Measurements from ENCODE around the gene GNAQ. TPM values are rescaled to one million over a fixed set of nuclear protein-coding genes. Genes with fewer than 3 reads are reported as not detected.

The GNAQ gene
- total and polyA plus RNA-seq, 4 donors, result 24.6 to 86.2 (median 51.4) TPM

DNA sequence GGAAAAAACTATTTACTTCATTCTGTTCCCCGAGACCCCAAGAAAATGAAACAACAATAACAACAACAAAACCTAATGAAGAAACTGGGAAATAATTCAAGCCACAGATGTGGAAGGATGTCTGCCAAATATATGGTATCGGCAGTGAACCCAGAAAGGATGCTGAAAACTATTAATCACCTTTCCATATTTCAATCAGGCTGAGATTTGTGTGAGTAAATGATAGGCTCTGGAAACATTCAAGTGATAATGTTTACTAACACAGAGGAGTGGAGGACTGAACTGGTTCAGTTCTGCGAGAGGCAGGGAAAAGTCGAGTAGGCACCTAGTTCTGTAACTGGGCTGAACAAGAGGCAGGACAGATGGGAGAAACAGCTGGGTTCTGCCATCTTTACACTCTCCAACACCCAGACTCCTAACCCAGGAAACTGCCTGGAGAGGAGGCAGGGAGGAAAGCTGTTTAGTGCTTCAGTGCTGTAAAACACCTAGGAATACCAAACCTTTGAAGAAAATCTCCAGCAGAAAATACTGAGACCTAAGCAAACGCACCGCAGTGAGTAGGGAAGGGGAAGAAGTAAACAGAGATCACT, 286.7 kb downstream of the GNAQ start:
- TF ChIP-seq, protein P1, sequence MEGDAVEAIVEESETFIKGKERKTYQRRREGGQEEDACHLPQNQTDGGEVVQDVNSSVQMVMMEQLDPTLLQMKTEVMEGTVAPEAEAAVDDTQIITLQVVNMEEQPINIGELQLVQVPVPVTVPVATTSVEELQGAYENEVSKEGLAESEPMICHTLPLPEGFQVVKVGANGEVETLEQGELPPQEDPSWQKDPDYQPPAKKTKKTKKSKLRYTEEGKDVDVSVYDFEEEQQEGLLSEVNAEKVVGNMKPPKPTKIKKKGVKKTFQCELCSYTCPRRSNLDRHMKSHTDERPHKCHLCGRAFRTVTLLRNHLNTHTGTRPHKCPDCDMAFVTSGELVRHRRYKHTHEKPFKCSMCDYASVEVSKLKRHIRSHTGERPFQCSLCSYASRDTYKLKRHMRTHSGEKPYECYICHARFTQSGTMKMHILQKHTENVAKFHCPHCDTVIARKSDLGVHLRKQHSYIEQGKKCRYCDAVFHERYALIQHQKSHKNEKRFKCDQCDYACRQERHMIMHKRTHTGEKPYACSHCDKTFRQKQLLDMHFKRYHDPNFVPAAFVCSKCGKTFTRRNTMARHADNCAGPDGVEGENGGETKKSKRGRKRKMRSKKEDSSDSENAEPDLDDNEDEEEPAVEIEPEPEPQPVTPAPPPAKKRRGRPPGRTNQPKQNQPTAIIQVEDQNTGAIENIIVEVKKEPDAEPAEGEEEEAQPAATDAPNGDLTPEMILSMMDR (IDR thresholded peaks at IDR 0.05; ENCODE audit: control extremely low read depth, extremely low read depth), result no peak
- no peak overlapping the region for H3K4me3 ChIP-seq
- H3K9ac ChIP-seq (ENCODE audit: insufficient read depth in 1 of 2, low read length in 2 of 2), result peak overlapping the region in 1 of 2 donors; percentile 8
- no peaks in the 10 kb centered on the region for H3K27me3 ChIP-seq (ENCODE audit: control insufficient read depth in 3 of 3, insufficient read depth in 3 of 3, low read length in 2 of 3)
- H3K4me1 ChIP-seq (ENCODE audit: control insufficient read depth in 5 of 5, insufficient read depth in 5 of 5, low read length in 5 of 5), result peaks cover 0 to 13% (median 5%) of the 10 kb centered on the region in 5 donors
- H3K9me3 ChIP-seq (ENCODE audit: control insufficient read depth in 4 of 4, insufficient read depth in 3 of 4, low read length in 3 of 4), result no peaks in the 10 kb centered on the region
- peak; percentile 36 to 71 (median 67) for DNase-seq
- no peak overlapping the region for H3K27ac ChIP-seq (ENCODE audit: low read depth in 1 of 2, low read length in 1 of 2)
- no peak for ATAC-seq (ENCODE audit: insufficient read depth, low FRiP score)
- H3K36me3 ChIP-seq (ENCODE audit: control insufficient read depth in 4 of 4, insufficient read depth in 4 of 4, low read length in 4 of 4), result no peaks in the 10 kb centered on the region
- 45 to 81% methylated on average over 6 of the region's 6 CpGs for WGBS, 2 donors

DNA sequence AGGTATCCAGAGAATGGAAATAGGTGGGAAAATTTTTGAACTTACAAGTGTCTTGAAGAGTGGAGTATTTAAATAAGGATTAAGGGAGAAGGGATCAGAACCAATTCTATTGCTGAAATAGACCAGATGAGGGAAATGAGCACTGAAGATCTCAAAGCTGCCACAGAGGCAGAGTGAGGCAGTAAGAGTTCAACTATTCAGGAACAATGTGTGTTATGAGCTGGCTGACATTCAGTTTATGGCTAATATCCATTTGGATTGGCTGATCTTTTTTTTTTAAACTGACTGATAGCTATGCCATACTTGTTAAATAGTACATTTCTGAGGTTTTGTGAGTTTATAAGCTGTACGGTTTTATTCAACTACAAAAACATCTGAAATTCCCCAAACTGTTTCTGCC, 288.2 kb downstream of the GNAQ start:
- no peak overlapping the region for H3K4me3 ChIP-seq
- H3K4me1 ChIP-seq (ENCODE audit: control insufficient read depth in 5 of 5, insufficient read depth in 5 of 5, low read length in 5 of 5), result peaks cover 0 to 13% (median 5%) of the 10 kb centered on the region in 5 donors
- TF ChIP-seq, protein P1 (IDR thresholded peaks at IDR 0.05; ENCODE audit: control extremely low read depth, extremely low read depth), result no peak
- no peak overlapping the region for H3K27ac ChIP-seq (ENCODE audit: low read depth in 1 of 2, low read length in 1 of 2)
- H3K27me3 ChIP-seq (ENCODE audit: control insufficient read depth in 3 of 3, insufficient read depth in 3 of 3, low read length in 2 of 3), result no peaks in the 10 kb centered on the region
- ATAC-seq (ENCODE audit: insufficient read depth, low FRiP score) (no peak), DNase-seq (peak in 1 of 3 donors; percentile 39)
- no peak overlapping the region for H3K9ac ChIP-seq (ENCODE audit: insufficient read depth in 1 of 2, low read length in 2 of 2)
- no peaks in the 10 kb centered on the region for H3K36me3 ChIP-seq (ENCODE audit: control insufficient read depth in 4 of 4, insufficient read depth in 4 of 4, low read length in 4 of 4)
- WGBS, 2 donors, result 82 to 92% methylated on average over 1 of the region's 1 CpG
- no peaks in the 10 kb centered on the region for H3K9me3 ChIP-seq (ENCODE audit: control insufficient read depth in 4 of 4, insufficient read depth in 3 of 4, low read length in 3 of 4)

DNA sequence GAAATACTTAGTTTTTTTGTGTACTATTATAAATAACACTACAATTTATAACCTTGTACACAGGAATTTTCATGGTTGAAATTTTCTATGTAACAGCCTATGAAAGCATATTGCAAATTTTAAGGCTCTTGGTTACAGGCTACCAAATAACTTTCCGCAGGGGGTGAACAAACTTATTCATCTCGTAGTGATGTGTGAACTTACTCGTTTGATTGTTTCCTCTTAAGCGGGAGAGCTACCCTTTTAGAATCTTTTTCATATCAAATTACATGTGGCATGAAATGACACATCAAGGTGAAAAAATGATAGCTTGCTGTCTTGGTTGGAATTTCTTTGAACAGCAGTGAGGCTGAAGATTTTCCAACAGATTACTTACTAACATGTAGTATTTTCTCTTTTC, 292.7 kb downstream of the GNAQ start:
- TF ChIP-seq, protein P1 (IDR thresholded peaks at IDR 0.05; ENCODE audit: control extremely low read depth, extremely low read depth), result no peak
- Histone ChIP-seq H3K4me1 (ENCODE audit: control insufficient read depth in 5 of 5, insufficient read depth in 5 of 5, low read length in 5 of 5) (peaks cover 0 to 10% (median 5%) of the 10 kb centered on the region in 5 donors), H3K27me3 (ENCODE audit: control insufficient read depth in 3 of 3, insufficient read depth in 3 of 3, low read length in 2 of 3) (no peaks in the 10 kb centered on the region), H3K9ac (ENCODE audit: insufficient read depth in 1 of 2, low read length in 2 of 2) (no peak overlapping the region), H3K4me3 (no peak overlapping the region), H3K36me3 (ENCODE audit: control insufficient read depth in 4 of 4, insufficient read depth in 4 of 4, low read length in 4 of 4) (peaks cover 0 to under 1% (median 0%) of the 10 kb centered on the region in 4 donors), H3K27ac (ENCODE audit: low read depth in 1 of 2, low read length in 1 of 2) (no peak overlapping the region), H3K9me3 (ENCODE audit: control insufficient read depth in 4 of 4, insufficient read depth in 3 of 4, low read length in 3 of 4) (no peaks in the 10 kb centered on the region)
- DNase-seq, result no peak
- no peak for ATAC-seq (ENCODE audit: insufficient read depth, low FRiP score)
- 90 to 94% methylated on average over 4 of the region's 4 CpGs for WGBS, 2 donors
